Renal pelvis (tissue), 4 donors: ENCODE data around the gene FASTK. TPM values are rescaled to one million over a fixed set of nuclear protein-coding genes. Genes with fewer than 3 reads are reported as not detected.
"Not testable (repeated sequence)": the region's sequence is repeated elsewhere in the genome, so short reads cannot be mapped to it uniquely, and the experiment has no call there.

Source experiments
- DNase-seq: peaks from one replicate; pipeline ENCODE4 v3.0.0-alpha.2; 2013
- polyA plus RNA-seq, 3 donors: library from polyadenylated mRNA; unstranded; fragments of 120-200 nt; gene quantifications; one replicate each; pipeline ENCODE4 v1.2.1, GENCODE V29; 2013; ENCODE audit not compliant: insufficient read length in 3 of 3

The FASTK gene
- polyA plus RNA-seq, 3 donors, result 75.2 to 83.3 (median 79.1) TPM

- no peak for DNase-seq
These were observed 23.7 kb downstream of the FASTK start for GRCh38 chr7:151056666-151057505.

GRCh38 chr7:151056283-151056665, 24.3 kb downstream of the FASTK start:
- no peak for DNase-seq

GRCh38 chr7:151053751-151054150, 26.9 kb downstream of the FASTK start:
- no peak for DNase-seq

- no peak for DNase-seq
These were observed 27.5 kb downstream of the FASTK start for GRCh38 chr7:151053096-151053495.

GRCh38 chr7:151051108-151051507, 29.5 kb downstream of the FASTK start:
- peak; percentile 78 for DNase-seq

GRCh38 chr7:151048911-151049463, 31.6 kb downstream of the FASTK start:
- no peak for DNase-seq

GRCh38 chr7:151047976-151048815, 32.4 kb downstream of the FASTK start, which contains the start of gene ASIC3:
Gene ASIC3, plus strand, starts transcription at chr7:151048531. Its CDS starts 355 bp downstream, at chr7:151048886.
- no peak for DNase-seq

- no peak for DNase-seq
These were observed 33.7 kb downstream of the FASTK start for GRCh38 chr7:151046603-151047573.

- DNase-seq, result no peak
These were observed 34.6 kb downstream of the FASTK start for GRCh38 chr7:151045967-151046366.

- DNase-seq, result no peak
These were observed 35.3 kb downstream of the FASTK start for GRCh38 chr7:151045262-151045661.

GRCh38 chr7:151043959-151044358, 36.6 kb downstream of the FASTK start:
- no peak for DNase-seq

- DNase-seq, result not testable (repeated sequence)
These were observed 37.2 kb downstream of the FASTK start for GRCh38 chr7:151043449-151043848.

- no peak for DNase-seq
These were observed 39.8 kb downstream of the FASTK start for GRCh38 chr7:151040616-151041375.

- no peak for DNase-seq
These were observed 40.6 kb downstream of the FASTK start for GRCh38 chr7:151039850-151040548.

GRCh38 chr7:151038951-151039849, 41.4 kb downstream of the FASTK start:
- no peak for DNase-seq

- DNase-seq, result no peak
These were observed 44.7 kb downstream of the FASTK start for GRCh38 chr7:151035902-151036301.

GRCh38 chr7:151035026-151035717, 45.4 kb downstream of the FASTK start:
- DNase-seq, result no peak
